Fibroblast of lung (primary cell): ENCODE data around the gene OSBPL7. TPM values are rescaled to one million over a fixed set of nuclear protein-coding genes. Genes with fewer than 3 reads are reported as not detected.
A peak's percentile ranks its signal among the peaks of the same experiment; 100 is the strongest.

ENCODE experiments used
- DNase-seq, 2 donors: peaks; one replicate each; pipeline versions ENCODE4 v3.0.0 to v3.0.0-alpha.2; 2010; ENCODE audit warnings: low read depth in 2 of 2
- H2AFZ ChIP-seq: 2 replicates; pipeline ENCODE4 v1.5.1; 2012; ENCODE audit warnings: low read length, control low read depth, inconsistent platforms
- H3K27ac ChIP-seq: 2 replicates; pipeline ENCODE4 v1.5.1; 2011; ENCODE audit warnings: low read length, control low read depth; ENCODE audit not compliant: insufficient read depth
- H3K27me3 ChIP-seq: 2 replicates; pipeline ENCODE4 v1.5.1; 2011; ENCODE audit warnings: mild to moderate bottlenecking, low read length; ENCODE audit not compliant: control insufficient read depth, insufficient read depth
- H3K36me3 ChIP-seq: 2 replicates; pipeline ENCODE4 v1.5.1; 2011; ENCODE audit warnings: low read length; ENCODE audit not compliant: control insufficient read depth, insufficient read depth
- H3K4me1 ChIP-seq: 2 replicates; pipeline ENCODE4 v1.5.1; 2011; ENCODE audit warnings: low read length; ENCODE audit not compliant: control insufficient read depth, insufficient read depth; ENCODE audit errors: extremely low read depth
- H3K4me2 ChIP-seq: 2 replicates; pipeline ENCODE4 v1.5.1; 2011; ENCODE audit warnings: low read length, control low read depth; ENCODE audit not compliant: insufficient read depth; ENCODE audit errors: extremely low read depth
- H3K4me3 ChIP-seq, 4 experiments: fragments of 200-600 bp in 1 of 4; sonication (generic) in 1 of 4; replicated peaks in 1 of 4; 2 replicates each; pipeline ENCODE4 v1.5.1; 2011 to 2016; ENCODE audit warnings: low read length in 4 of 4, low read depth in 3 of 4, mild to moderate bottlenecking in 3 of 4, control low read depth in 2 of 4, inconsistent platforms in 1 of 4, mixed read lengths in 1 of 4; ENCODE audit not compliant: insufficient read depth in 1 of 4; ENCODE audit errors: control extremely low read depth in 1 of 4
- H3K79me2 ChIP-seq: 2 replicates; pipeline ENCODE4 v1.5.1; 2012; ENCODE audit warnings: mild to moderate bottlenecking, low read length, inconsistent platforms; ENCODE audit not compliant: control insufficient read depth, insufficient read depth
- H3K9ac ChIP-seq: 2 replicates; pipeline ENCODE4 v1.5.1; 2011; ENCODE audit warnings: mild to moderate bottlenecking, low read length, control low read depth; ENCODE audit not compliant: insufficient read depth
- H3K9me3 ChIP-seq: 2 replicates; pipeline ENCODE4 v1.5.1; 2012; ENCODE audit warnings: low read depth, low read length; ENCODE audit not compliant: control insufficient read depth, insufficient read depth
- H4K20me1 ChIP-seq: 2 replicates; pipeline ENCODE4 v1.5.1; 2011; ENCODE audit warnings: low read length; ENCODE audit not compliant: control insufficient read depth, insufficient read depth; ENCODE audit errors: extremely low read depth
- CTCF ChIP-seq, 2 donors: IDR thresholded peaks in 1 of 2; conservative IDR thresholded peaks in 1 of 2; 1 replicate in 1 of 2; 2 replicates in 1 of 2; pipeline ENCODE4 v1.5.1; 2011 to 2012; ENCODE audit warnings: low read length in 2 of 2, control low read depth in 1 of 2, inconsistent platforms in 1 of 2, low read depth in 1 of 2, mild to moderate bottlenecking in 1 of 2
- EZH2 ChIP-seq: IDR thresholded peaks from 2 replicates; pipeline ENCODE4 v1.5.1; 2012; ENCODE audit warnings: low read length, control low read depth, mild to moderate bottlenecking; ENCODE audit errors: missing control alignments
- polyA minus RNA-seq: library from RNA; depleted of rRNA, polyadenylated mRNA; stranded (reverse); fragments of >200 nt; gene quantifications from 2 replicates; pipeline ENCODE4 v1.2.3, GENCODE V29; 2011; ENCODE audit warnings: low replicate concordance
- polyA plus RNA-seq, 2 donors: library from polyadenylated mRNA; depleted of rRNA in 1 of 2; stranded (reverse) in 1 of 2; unstranded in 1 of 2; fragments of >200 nt; gene quantifications; 2 replicates each; pipeline ENCODE4 v1.2.1, GENCODE V29; 2011 to 2012; ENCODE audit warnings: missing spikeins in 1 of 2
- total RNA-seq: library from RNA; depleted of rRNA; stranded (reverse); fragments of >200 nt; gene quantifications from 2 replicates; pipeline ENCODE4 v1.2.1, GENCODE V29; 2014

Gene OSBPL7
- total RNA-seq (5.4 and 7.1 TPM in 2 replicates), polyA plus RNA-seq (2.1 and 2.2 TPM in 2 replicates), polyA minus RNA-seq (3.8 and 13.6 TPM in 2 replicates)
- 2.8 and 3.2 TPM in 2 replicates for polyA plus RNA-seq (2012)

- Histone ChIP-seq H3K4me1 (peaks cover 6% of the 10 kb centered on the region), H3K36me3 (peaks cover 14% of the 10 kb centered on the region), H4K20me1 (no peaks in the 10 kb centered on the region), H3K9me3 (no peaks in the 10 kb centered on the region), H3K9ac (peak within 1 kb of the TSS; percentile 37), H3K27me3 (no peaks in the 10 kb centered on the region), H3K79me2 (no peaks in the 10 kb centered on the region), H3K27ac (no peak within 1 kb of the TSS), H3K4me3 (peak within 1 kb of the TSS; percentile 21 to 76 (median 66)), H3K4me2 (peak within 1 kb of the TSS; percentile 76), H2AFZ (peak within 1 kb of the TSS; percentile 43)
- DNase-seq, result peak; percentile 80 to 91
- TF ChIP-seq CTCF (conservative IDR thresholded peaks at IDR 0.05 in 1 of 2, IDR thresholded peaks at IDR 0.05 in 1 of 2; ENCODE audit: low read depth in 1 of 2, low read length in 2 of 2), result peak in 1 of 2 donors; percentile 20
- TF ChIP-seq EZH2, result no peak
Observed at GRCh38 chr17:47821424-47822391, at the start of gene OSBPL7. OSBPL7 (minus strand) TSS chr17:47821794; CDS start chr17:47820278, 1,516 bp downstream.

GRCh38 chr17:47871048-47871447, 49.5 kb upstream of the OSBPL7 start:
- Histone ChIP-seq H3K79me2 (no peaks in the 10 kb centered on the region), H4K20me1 (no peaks in the 10 kb centered on the region), H2AFZ (no peak overlapping the region), H3K27me3 (peaks cover 42% of the 10 kb centered on the region), H3K9me3 (no peaks in the 10 kb centered on the region), H3K27ac (no peak overlapping the region), H3K4me1 (no peaks in the 10 kb centered on the region), H3K36me3 (no peaks in the 10 kb centered on the region), H3K4me2 (no peak overlapping the region), H3K9ac (no peak overlapping the region), H3K4me3 (no peak overlapping the region)
- no peak for DNase-seq
- TF ChIP-seq CTCF (conservative IDR thresholded peaks at IDR 0.05 in 1 of 2, IDR thresholded peaks at IDR 0.05 in 1 of 2; ENCODE audit: low read depth in 1 of 2, low read length in 2 of 2) (no peak), EZH2 (no peak)

- H3K36me3 ChIP-seq, result no peaks in the 10 kb centered on the region
- no peak overlapping the region for H3K9ac ChIP-seq
- no peaks in the 10 kb centered on the region for H3K79me2 ChIP-seq
- DNase-seq, result no peak
- peaks cover 39% of the 10 kb centered on the region for H3K27me3 ChIP-seq
- TF ChIP-seq CTCF (conservative IDR thresholded peaks at IDR 0.05 in 1 of 2, IDR thresholded peaks at IDR 0.05 in 1 of 2; ENCODE audit: low read depth in 1 of 2, low read length in 2 of 2) (no peak), EZH2 (no peak)
- H3K27ac ChIP-seq, result no peak overlapping the region
- H3K4me2 ChIP-seq, result no peak overlapping the region
- H3K9me3 ChIP-seq, result no peaks in the 10 kb centered on the region
- no peaks in the 10 kb centered on the region for H4K20me1 ChIP-seq
- H3K4me3 ChIP-seq, result no peak overlapping the region
- H3K4me1 ChIP-seq, result no peaks in the 10 kb centered on the region
- H2AFZ ChIP-seq, result no peak overlapping the region
Observed at GRCh38 chr17:47870056-47870455, 48.5 kb upstream of the OSBPL7 start.
